ENCODE measurements around the gene CDK18. TPM values are rescaled to one million over a fixed set of nuclear protein-coding genes. Genes with fewer than 3 reads are reported as not detected.
A peak's percentile ranks its signal among the peaks of the same experiment; 100 is the strongest.

The CDK18 gene
- polyA plus RNA-seq, 1 experiment = 0.36 TPM

DNA sequence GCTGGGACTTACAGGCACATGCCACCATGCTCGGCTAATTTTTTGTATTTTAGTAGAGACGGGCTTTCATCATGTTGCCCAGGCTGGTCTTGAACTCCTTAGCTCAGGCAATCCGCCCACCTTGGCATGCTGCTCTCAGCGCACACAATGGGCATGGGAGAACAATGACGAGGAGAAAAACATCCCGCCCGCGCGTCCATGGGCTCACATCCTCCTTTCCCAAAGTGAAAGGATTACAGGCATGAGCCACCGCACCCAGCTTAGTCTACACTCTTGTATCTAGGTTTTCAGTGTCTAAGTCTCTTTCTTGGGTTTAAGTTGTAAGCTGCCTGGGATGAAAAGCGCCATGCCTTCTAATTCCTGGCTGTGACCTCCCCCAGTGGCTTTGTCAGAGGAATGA, 37.9 kb downstream of the CDK18 start:
- CTCF ChIA-PET = interaction anchor here (1.0 to 1.6 kb wide), 4 partner anchors 13 to 116 kb away, joined by 3 to 8 read pairs (median 3); no protein-coding TSS in a partner anchor
- H3K27me3 ChIP-seq (ENCODE audit: control insufficient read depth, insufficient read depth, low read length) = peaks cover 24% of the 10 kb centered on the region
- no peak overlapping the region for H3K4me3 ChIP-seq (ENCODE audit: low read depth, low read length)
- no peak overlapping the region for H3K27ac ChIP-seq (ENCODE audit: low read depth, low read length)
- TF ChIP-seq, protein P1, sequence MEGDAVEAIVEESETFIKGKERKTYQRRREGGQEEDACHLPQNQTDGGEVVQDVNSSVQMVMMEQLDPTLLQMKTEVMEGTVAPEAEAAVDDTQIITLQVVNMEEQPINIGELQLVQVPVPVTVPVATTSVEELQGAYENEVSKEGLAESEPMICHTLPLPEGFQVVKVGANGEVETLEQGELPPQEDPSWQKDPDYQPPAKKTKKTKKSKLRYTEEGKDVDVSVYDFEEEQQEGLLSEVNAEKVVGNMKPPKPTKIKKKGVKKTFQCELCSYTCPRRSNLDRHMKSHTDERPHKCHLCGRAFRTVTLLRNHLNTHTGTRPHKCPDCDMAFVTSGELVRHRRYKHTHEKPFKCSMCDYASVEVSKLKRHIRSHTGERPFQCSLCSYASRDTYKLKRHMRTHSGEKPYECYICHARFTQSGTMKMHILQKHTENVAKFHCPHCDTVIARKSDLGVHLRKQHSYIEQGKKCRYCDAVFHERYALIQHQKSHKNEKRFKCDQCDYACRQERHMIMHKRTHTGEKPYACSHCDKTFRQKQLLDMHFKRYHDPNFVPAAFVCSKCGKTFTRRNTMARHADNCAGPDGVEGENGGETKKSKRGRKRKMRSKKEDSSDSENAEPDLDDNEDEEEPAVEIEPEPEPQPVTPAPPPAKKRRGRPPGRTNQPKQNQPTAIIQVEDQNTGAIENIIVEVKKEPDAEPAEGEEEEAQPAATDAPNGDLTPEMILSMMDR (IDR thresholded peaks at IDR 0.05; ENCODE audit: low read depth, low read length) = no peak
- H3K9me3 ChIP-seq (ENCODE audit: control insufficient read depth, insufficient read depth, low read length) = no peaks in the 10 kb centered on the region; the same call in none of the 2 replicates
- no peak for DNase-seq (ENCODE audit: low read depth, low spot score)
- POLR2A ChIA-PET = no interaction called here

DNA sequence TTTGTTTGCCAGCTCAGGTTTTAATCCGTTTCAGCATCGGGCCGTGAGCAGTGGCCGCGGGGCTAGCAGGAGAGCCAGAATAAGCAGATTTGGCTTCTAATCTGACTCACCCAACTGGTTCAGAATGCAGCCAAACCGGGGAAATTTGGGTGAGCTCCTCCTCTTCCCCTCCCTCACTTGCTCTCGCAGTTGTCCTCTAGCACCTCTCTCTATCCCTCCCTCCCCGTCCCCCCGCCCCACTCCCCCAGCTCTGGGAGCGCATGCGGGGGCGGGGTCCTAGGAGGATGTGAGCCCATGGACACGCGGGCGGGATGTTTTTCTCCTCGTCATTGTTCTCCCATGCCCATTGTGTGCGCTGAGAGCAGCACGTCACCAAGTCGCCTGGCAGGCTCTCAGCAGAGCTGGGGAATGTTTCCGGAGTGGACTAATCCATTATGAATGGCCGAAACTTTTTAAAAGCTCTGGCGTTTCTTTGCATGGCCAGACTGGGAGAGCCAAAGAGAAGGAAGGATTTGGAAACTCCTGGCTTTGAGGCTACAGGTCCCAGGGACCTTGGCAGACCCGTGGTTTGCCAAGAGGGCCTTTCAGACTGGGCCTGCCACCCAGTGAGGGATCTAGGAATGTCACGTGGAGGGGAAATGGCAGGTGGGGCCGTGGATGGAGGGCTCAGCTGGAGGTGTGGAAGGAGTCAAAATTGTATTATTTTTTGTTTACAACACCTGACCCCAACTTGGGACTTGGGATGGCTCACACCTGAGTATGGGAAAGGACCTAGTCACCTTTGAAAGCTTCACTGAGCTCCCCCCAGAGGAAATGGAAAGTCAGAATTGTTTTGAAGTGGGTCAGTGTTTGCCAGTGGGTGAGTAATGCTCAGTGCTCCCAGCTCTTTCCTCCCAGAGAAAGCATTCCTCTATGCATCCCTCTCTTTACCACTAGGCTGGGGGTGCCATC, 39.2 kb downstream of the CDK18 start:
- no peaks in the 10 kb centered on the region; the same call in none of the 2 replicates for H3K9me3 ChIP-seq (ENCODE audit: control insufficient read depth, insufficient read depth, low read length)
- TF ChIP-seq, protein P1 (IDR thresholded peaks at IDR 0.05; ENCODE audit: low read depth, low read length) = no peak
- peak overlapping the region; percentile 25 for H3K27ac ChIP-seq (ENCODE audit: low read depth, low read length)
- H3K27me3 ChIP-seq (ENCODE audit: control insufficient read depth, insufficient read depth, low read length) = peaks cover 25% of the 10 kb centered on the region
- peak overlapping the region; percentile 44 for H3K4me3 ChIP-seq (ENCODE audit: low read depth, low read length)
- peak; percentile 26 for DNase-seq (ENCODE audit: low read depth, low spot score)
- ChIA-PET POLR2A (no interaction called here), CTCF (interaction anchor here (0.9 to 1.9 kb wide), 10 partner anchors 15 to 434 kb away, joined by 3 to 9 read pairs (median 3); no protein-coding TSS in a partner anchor)

DNA sequence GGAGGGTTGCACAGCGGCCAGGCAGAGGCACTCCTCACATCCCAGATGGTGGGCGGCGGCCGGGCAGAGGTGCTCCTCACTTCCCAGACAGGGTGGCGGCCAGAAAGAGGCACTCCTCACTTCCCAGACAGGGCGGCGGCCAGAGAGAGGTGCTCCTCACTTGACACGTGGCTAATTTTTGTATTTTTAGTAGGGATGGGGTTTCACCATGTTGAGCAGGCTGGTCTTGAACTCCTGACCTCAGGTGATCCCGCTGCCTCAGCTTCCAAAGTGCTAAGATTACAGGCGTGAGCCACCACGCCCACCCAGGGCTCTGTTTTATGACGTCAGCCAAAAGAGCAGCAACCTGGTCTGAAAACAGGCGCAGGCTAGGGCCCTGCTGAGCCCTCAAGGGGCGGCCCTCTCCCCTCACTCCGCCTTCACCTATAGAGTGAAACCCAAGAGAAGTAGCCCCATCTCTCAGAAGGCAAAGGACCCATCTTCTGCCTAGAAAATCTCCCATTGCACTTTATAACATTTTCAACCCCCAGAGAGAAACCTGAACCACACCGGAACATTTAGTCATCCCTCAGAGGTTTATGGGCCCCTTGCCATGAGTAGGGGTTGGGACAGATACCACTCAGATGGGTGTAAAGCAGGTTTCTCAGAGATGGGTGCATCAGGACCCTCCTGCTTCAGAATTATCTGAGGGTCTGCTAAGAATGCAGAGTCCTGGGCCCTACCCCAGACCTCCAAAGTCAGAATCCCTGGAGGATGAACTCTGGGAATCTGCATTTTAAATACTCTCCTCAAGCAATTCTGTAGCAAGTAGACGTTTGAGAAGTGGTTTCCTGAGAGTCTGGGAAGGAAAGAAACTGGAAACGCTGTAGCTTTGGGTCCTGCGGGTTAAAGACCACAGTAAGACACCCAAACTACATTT, 40.8 kb downstream of the CDK18 start:
- TF ChIP-seq, protein P1 (IDR thresholded peaks at IDR 0.05; ENCODE audit: low read depth, low read length) = no peak
- Histone ChIP-seq H3K27me3 (ENCODE audit: control insufficient read depth, insufficient read depth, low read length) (peaks cover 28% of the 10 kb centered on the region), H3K27ac (ENCODE audit: low read depth, low read length) (no peak overlapping the region), H3K4me3 (ENCODE audit: low read depth, low read length) (no peak overlapping the region), H3K9me3 (ENCODE audit: control insufficient read depth, insufficient read depth, low read length) (no peaks in the 10 kb centered on the region; the same call in none of the 2 replicates)
- CTCF ChIA-PET = interaction anchor here (0.7 kb wide), 1 partner anchor 16 kb away, joined by 4 read pairs; no protein-coding TSS in a partner anchor
- POLR2A ChIA-PET = interaction anchor here (0.6 kb wide), 1 partner anchor 112 kb away, joined by 7 read pairs; no protein-coding TSS in a partner anchor
- DNase-seq (ENCODE audit: low read depth, low spot score) = no peak

DNA sequence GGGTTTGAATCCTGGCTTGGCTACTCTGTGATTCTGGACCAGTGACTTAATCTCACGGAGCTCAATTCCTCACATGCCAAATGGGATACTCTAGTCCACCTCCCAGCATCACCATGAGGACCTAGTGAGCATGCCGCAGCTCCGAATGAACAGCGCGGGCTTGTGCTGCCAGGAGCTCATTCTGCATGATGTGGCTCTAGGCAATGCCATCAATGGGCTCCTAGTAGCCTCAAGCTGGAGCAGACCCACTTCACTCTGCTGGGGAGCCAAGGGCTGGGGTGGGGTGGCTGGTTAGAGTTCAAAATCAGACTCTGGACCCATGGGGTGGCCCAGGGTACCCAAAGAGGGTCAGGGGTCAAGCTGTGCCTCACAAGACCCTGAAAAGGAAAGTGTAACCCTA, 41.5 kb downstream of the CDK18 start:
- CTCF ChIA-PET = interaction anchor here (0.7 kb wide), 1 partner anchor 17 kb away, joined by 4 read pairs; no protein-coding TSS in a partner anchor

More for the DNA sequence above, 41.5 kb downstream of the CDK18 start:
- TF ChIP-seq, protein P1 (IDR thresholded peaks at IDR 0.05; ENCODE audit: low read depth, low read length) = no peak
- Histone ChIP-seq H3K27ac (ENCODE audit: low read depth, low read length) (no peak overlapping the region), H3K27me3 (ENCODE audit: control insufficient read depth, insufficient read depth, low read length) (peaks cover 25% of the 10 kb centered on the region), H3K4me3 (ENCODE audit: low read depth, low read length) (no peak overlapping the region), H3K9me3 (ENCODE audit: control insufficient read depth, insufficient read depth, low read length) (no peaks in the 10 kb centered on the region; the same call in none of the 2 replicates)
- POLR2A ChIA-PET = interaction anchor here (0.6 kb wide), 1 partner anchor 112 kb away, joined by 7 read pairs; no protein-coding TSS in a partner anchor
- DNase-seq (ENCODE audit: low read depth, low spot score) = no peak

Measured in AG04450 (cell line).